Measurements from ENCODE around the gene BCAS3.
"Not testable (repeated sequence)": the region's sequence is repeated elsewhere in the genome, so short reads cannot be mapped to it uniquely, and the experiment has no call there.

The BCAS3 gene

GRCh38 chr17:61431594-61432311, 754.1 kb downstream of the BCAS3 start:
- H3K9me3 ChIP-seq: peaks cover 0 to 5% (median 1%) of the 10 kb centered on the region in 3 donors
- no peak for DNase-seq
- H3K27ac ChIP-seq: no peak overlapping the region
- H3K4me1 ChIP-seq: no peaks in the 10 kb centered on the region
- no peaks in the 10 kb centered on the region for H3K27me3 ChIP-seq
- no peaks in the 10 kb centered on the region for H3K36me3 ChIP-seq
- intact Hi-C loops (cut with DNase I; ENCODE audit: low total_unique reads): no loop called here
- no peak for TF ChIP-seq CTCF (IDR thresholded peaks at IDR 0.05)
- H3K4me3 ChIP-seq: no peak overlapping the region

DNA sequence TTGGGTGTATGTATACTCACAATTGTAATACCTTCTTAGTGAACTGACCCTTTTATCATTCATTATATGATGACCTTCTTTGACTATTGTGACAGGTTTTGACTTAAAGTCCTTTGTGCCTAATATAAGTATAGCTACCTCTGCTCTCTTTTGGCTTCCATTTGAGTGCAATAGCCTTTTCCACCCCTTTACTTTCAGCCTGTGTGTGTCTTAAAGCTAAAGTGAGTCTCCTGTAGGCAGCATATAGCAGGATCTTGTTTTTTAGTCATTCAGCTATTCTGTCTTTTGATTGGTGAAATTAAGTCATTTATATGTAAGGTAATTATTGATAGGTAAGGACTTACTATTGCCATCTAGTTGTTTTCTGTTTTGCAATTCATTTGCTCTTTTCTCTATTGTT, 758.6 kb downstream of the BCAS3 start:
- no peak for DNase-seq
- Histone ChIP-seq H3K36me3 (no peaks in the 10 kb centered on the region), H3K27ac (no peak overlapping the region), H3K4me3 (no peak overlapping the region), H3K9me3 (peaks cover 0 to 12% (median 11%) of the 10 kb centered on the region in 3 donors), H3K4me1 (no peaks in the 10 kb centered on the region), H3K27me3 (peaks cover 0 to 4% of the 10 kb centered on the region in 2 donors)
- intact Hi-C loops (cut with DNase I; ENCODE audit: low total_unique reads): no loop called here
- no peak for TF ChIP-seq CTCF (IDR thresholded peaks at IDR 0.05)

GRCh38 chr17:61436995-61437704, 759.5 kb downstream of the BCAS3 start:
- intact Hi-C loops (cut with DNase I; ENCODE audit: low total_unique reads): no loop called here

DNA sequence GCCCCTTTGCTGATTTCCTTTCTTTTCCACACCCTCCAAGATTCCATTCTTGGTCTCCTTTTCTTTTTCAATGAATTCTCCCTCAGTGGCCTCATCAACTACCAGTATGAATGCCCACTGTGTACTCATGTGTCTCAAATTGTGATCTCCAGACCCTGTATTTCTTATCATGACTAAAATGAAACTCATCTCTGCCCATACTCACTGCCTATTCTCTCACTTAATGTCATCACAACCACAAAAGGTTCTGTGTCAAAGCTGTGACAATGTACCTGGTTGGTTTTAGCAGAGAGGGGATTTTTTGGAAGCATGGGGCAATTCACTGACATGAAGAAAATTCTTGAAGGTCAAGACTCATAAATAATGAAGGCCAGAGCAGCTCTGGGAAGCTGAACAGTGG, 763.0 kb downstream of the BCAS3 start:
- Histone ChIP-seq H3K36me3 (no peaks in the 10 kb centered on the region), H3K4me1 (peaks cover 0 to 3% (median 0%) of the 10 kb centered on the region in 4 donors), H3K4me3 (no peak overlapping the region), H3K9me3 (peaks cover 0 to 11% (median 8%) of the 10 kb centered on the region in 3 donors), H3K27me3 (peaks cover 0 to 19% of the 10 kb centered on the region in 2 donors), H3K27ac (no peak overlapping the region)
- intact Hi-C loops (cut with DNase I; ENCODE audit: low total_unique reads): no loop called here
- no peak for TF ChIP-seq CTCF (IDR thresholded peaks at IDR 0.05)
- no peak for DNase-seq

More at GRCh38 chr17:61436995-61437704, 759.5 kb downstream of the BCAS3 start:
- Histone ChIP-seq H3K27me3 (peaks cover 0 to 4% of the 10 kb centered on the region in 2 donors), H3K36me3 (no peaks in the 10 kb centered on the region), H3K9me3 (peaks cover 0 to 12% (median 11%) of the 10 kb centered on the region in 3 donors), H3K4me3 (no peak overlapping the region), H3K4me1 (no peaks in the 10 kb centered on the region), H3K27ac (no peak overlapping the region)
- TF ChIP-seq CTCF (IDR thresholded peaks at IDR 0.05): no peak
- no peak for DNase-seq

- peaks cover 0 to 11% (median 8%) of the 10 kb centered on the region in 3 donors for H3K9me3 ChIP-seq
- H3K36me3 ChIP-seq; DNase-seq; H3K4me3 ChIP-seq; H3K27ac ChIP-seq; intact Hi-C loops (cut with DNase I; ENCODE audit: low total_unique reads); H3K4me1 ChIP-seq: not testable (repeated sequence)
- H3K27me3 ChIP-seq: peaks cover 0 to 19% of the 10 kb centered on the region in 2 donors
Observed at GRCh38 chr17:61441507-61441906, 763.9 kb downstream of the BCAS3 start.

All from tibial artery (tissue), 4 donors.